HG03280 (cell line): ENCODE results near the gene PCNT.

Experiments
- ATAC-seq: cut with Tn5 transposase; IDR thresholded peaks from one replicate; pipeline ENCODE4 v1.9.1; 2021; ENCODE audit warnings: mild to moderate bottlenecking, moderate library complexity; ENCODE audit not compliant: unreplicated experiment

Gene PCNT

GRCh38 chr21:46334351-46335140, 10.6 kb downstream of the PCNT start:
- ATAC-seq, result no peak

DNA sequence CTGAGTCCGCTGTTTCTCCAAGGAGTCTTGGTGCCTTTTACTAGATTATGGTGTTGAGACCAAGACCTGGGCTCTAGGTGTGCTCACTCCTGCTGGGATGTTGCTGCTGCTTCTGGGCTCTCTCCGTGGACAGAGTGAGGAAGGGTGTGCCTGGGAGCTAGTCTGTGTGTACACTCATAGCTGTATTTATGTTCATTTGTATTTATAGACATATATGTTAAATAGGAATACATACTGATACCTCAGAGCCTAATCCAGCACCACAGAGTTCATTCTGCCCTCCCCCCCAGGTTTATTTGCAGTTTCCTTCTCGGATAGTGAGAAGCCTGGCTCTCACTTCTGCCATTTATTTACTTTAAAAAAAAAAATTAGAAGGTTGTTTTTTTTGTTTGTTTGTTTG, 12.6 kb downstream of the PCNT start:
- no peak for ATAC-seq

- no peak for ATAC-seq
These were observed 17.0 kb downstream of the PCNT start for GRCh38 chr21:46340998-46341397.

GRCh38 chr21:46344219-46344915, 20.4 kb downstream of the PCNT start:
- ATAC-seq, result no peak

- ATAC-seq, result no peak
These were observed 21.9 kb downstream of the PCNT start for GRCh38 chr21:46345861-46346260.

GRCh38 chr21:46346296-46347202, 22.6 kb downstream of the PCNT start:
- ATAC-seq, result no peak

GRCh38 chr21:46347203-46347550, 23.2 kb downstream of the PCNT start:
- no peak for ATAC-seq

DNA sequence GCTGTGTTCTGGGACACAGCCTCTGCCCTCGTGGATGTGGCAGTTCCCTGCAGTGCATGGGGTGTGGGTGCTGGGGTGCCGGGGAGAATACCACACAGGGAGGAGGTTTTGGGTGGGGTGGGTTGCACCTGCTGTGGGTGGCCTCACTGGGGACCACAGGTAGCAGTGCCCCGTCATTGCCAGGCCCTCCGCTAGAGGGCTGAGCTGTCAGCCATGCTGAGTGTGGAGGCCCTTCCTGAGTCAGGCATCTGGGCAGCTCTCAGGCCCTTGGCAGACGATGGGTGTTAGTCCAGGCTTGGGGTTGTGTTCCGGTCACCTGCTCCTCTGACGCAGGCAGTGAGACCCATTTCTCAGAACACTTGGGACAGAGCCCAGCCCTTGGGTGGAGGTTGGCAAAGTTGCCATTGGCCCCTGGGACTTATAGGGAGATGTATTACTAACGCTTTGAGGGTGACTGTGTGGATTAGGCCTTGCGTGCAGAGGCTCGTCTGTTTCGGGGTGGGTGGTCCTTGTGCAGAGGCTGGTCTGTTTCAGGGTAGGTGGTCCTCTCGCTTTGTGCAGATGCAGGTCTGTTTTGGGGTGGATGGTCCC, 23.9 kb downstream of the PCNT start:
- ATAC-seq, result no peak

DNA sequence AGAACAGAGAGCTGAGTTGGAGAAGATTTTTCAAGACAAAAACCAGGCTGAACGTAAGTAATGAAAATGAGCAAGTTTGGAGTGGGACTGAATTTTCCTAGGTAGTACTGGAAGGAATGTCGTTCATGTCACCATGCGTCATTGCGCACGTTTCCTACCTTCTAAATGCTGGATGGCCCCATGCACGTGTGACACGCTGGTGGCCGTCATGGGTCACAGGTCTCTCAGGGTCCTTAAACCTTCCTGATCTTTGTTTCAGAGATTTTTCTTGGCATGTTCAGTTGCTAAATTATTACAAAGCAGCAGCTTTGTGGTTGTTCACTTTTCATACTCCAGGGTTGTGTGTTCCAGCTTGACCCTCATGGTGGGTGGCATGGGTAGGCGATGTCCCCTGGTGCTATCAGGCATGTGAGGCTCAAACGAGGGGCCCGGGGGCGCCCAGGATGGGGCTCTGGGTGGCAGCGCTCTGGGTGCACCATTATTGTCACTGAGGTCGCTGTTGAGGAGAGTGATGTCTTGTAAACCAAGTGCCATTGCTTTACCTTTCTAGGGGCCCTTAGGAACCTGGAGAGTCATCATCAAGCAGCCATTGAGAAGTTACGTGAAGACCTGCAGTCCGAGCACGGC, 25.3 kb downstream of the PCNT start:
- ATAC-seq, result no peak

- no peak for ATAC-seq
These were observed 26.6 kb downstream of the PCNT start for GRCh38 chr21:46350571-46350970.

DNA sequence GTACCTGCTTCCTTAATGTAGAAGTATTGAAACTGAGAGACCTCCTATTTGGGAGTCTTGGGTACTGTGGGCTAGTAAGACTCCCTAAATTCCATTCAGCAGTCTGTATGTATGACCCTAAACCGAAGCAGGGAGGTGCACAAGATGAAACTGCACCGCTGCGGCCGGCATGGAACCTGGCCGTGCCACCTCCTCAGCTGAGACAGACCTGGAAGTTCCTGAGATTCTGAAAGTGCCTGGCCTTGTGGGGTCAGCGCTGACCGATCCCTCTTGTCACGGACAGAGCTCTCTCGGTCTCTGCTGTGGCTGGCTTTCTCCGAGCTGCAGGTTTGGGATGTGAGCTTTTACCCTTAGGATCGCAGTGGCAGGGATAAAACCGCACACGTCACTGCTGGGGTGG, 27.0 kb downstream of the PCNT start:
- no peak for ATAC-seq

DNA sequence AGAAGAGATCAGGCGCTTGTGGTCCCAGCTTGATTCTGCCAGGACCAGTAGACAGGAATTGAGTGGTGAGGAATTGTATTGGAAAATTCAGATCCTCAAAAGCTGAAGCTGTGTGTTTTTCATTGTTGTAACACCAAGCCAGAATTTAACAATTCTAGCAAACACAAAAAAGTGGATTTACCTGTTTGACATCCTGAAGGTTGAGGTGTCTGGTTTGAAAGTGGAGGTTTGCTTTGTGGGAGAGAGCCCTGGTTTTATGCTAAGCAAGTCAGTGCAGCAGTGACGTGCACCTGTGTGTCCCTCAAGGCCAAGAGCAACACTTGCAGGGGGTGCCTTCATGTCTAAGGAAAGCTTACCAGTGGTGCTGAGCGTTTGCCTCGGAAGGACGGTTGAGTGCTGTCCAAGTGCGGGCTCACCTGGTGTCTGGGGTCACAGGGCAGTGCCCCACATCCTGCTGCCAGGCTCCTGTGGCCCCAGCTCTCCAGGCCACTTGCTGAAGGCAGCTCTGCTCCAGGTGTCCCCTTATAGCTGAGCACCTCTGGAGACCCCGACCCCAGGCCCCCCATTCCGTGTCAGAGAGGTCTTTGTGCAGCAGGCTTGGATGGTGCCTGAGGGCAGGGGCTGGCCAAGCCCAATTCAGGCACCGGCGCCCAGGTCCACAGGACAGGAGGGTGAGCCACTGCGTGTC, 27.7 kb downstream of the PCNT start:
- ATAC-seq, result no peak

DNA sequence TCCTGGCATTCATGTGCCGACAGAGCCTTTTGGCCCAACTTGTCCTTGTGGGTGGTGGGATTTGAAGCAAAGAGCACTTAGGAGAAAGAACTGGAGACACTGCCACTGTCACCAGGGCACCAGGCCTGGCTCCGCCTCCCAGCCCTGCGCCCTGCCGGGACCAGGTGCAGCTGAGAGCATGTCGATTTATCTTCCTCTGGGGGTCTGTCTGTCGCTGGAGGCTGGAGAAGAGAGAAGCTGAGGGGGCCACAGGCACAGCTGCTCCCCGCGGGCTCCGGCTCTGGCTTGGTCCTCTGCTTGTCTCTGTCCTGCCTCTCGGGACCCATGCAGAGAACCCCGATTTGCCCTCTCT, 28.2 kb downstream of the PCNT start:
- ATAC-seq, result no peak

DNA sequence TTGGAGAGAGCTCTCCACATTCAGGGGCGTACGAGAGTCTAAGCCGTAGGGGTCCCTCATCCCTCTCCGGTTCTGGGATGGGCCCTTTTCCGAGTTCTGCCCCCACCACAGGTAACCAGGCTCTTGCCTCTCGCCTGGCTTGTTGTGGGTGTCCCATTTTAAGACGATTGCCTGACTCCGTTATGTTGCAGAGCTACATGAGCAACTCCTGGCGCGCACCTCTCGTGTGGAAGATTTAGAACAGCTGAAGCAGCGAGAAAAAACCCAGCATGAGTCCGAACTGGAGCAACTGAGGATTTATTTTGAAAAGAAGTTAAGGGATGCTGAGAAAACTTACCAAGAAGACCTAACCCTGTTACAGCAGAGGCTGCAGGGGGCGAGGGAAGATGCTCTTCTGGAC, 29.0 kb downstream of the PCNT start:
- ATAC-seq, result no peak

DNA sequence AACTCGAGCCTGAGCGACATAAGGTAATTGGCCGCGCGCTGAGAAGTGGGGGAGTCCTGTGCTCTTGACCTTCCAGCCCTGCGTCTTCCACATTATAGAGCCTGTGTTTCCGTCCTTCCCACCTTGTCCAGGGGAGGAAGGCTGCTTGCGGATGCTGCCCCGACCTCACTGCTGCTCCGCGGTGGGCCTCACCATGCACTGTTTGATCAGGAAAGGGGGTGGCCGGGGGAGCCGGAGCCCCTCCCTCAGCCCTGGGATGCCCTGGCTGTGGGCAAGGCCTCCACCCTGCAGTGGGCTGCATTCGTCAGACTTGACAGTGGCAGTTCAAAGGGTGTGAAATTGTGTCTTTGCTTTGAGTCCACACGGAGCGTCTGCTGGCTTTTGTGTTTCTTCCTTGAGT, 30.1 kb downstream of the PCNT start:
- ATAC-seq, result no peak

DNA sequence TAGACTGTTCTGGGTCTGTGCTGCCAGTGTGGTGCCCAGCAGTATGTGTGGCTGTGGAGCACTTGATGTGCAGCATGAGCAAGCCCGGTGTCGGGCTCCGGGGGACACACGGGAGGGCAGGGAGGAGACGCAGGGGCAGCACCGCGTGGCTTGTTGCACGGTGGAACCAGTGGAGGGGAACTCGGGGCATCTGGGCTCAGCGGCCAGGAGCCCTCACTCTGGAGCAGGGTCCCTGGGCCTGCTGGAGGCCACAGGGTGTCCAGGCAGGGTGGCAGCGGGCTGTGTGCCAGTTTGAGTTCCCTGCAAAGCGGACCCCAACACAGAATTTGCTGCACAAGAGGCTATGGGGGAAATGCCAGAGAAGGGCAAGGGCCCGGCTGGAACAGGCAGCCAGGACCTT, 30.6 kb downstream of the PCNT start:
- no peak for ATAC-seq

GRCh38 chr21:46355161-46356004, 31.4 kb downstream of the PCNT start:
- ATAC-seq, result no peak

DNA sequence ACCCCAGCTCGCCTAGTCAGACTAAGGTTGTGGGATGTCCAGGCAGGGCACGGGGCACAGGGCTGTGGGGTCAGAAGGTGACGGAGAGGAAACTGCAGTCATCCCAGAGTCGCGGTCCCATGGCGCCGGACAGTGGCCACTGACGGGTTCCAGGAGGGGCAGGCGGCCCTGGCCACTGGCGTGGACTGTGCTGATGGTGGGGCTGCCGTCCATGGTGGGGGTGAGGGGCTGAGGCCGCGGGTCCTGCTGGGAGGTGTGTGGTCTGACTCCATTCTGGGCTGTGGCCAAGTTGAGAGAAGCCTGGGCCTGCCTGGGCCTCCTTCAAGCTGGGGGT, 32.0 kb downstream of the PCNT start:
- ATAC-seq, result no peak

GRCh38 chr21:46356494-46357334, 32.8 kb downstream of the PCNT start:
- no peak for ATAC-seq
